SU-DHL-6 (cell line): ENCODE results near the gene LRRC4.

ENCODE experiments used
- H2AFZ ChIP-seq: fragments of 200-600 bp; sonication (generic); 2 replicates; pipeline ENCODE4 v1.6.1; 2014; ENCODE audit warnings: low read depth, mild to moderate bottlenecking, moderate library complexity, mixed read lengths, antibody characterized with exemption, low read length; ENCODE audit not compliant: severe bottlenecking
- H3F3A ChIP-seq: fragments of 200-600 bp; shearing (Covaris generic); 2 replicates; pipeline ENCODE4 v1.6.0; 2016; ENCODE audit warnings: antibody characterized with exemption, mild to moderate bottlenecking; ENCODE audit not compliant: insufficient read depth
- H3K27ac ChIP-seq: fragments of 200-600 bp; sonication (generic); 2 replicates; pipeline ENCODE4 v1.5.1; 2016; ENCODE audit warnings: low read depth, mild to moderate bottlenecking, low read length, moderate library complexity, mixed read lengths
- H3K27me3 ChIP-seq: fragments of 200-600 bp; sonication (generic), shearing (Covaris generic); 2 replicates; pipeline ENCODE4 v1.6.0; 2014; ENCODE audit warnings: mild to moderate bottlenecking, low read length
- H3K36me3 ChIP-seq: fragments of 200-600 bp; sonication (generic); 2 replicates; pipeline ENCODE4 v1.6.1; 2014; ENCODE audit warnings: mild to moderate bottlenecking, low read length, mixed read lengths
- H3K4me2 ChIP-seq: fragments of 300-600, 200-600 bp; shearing (Covaris generic), sonication (generic); 2 replicates; pipeline ENCODE4 v1.6.0; 2014; ENCODE audit warnings: low read length, low read depth, mild to moderate bottlenecking; ENCODE audit not compliant: poor library complexity, severe bottlenecking
- H3K4me3 ChIP-seq: fragments of 200-600 bp; sonication (generic); 2 replicates; pipeline ENCODE4 v1.5.1; 2014; ENCODE audit warnings: antibody characterized with exemption, low read length, mild to moderate bottlenecking, mixed read lengths; ENCODE audit not compliant: insufficient read depth, poor library complexity, severe bottlenecking
- H3K79me2 ChIP-seq: fragments of 200-600 bp; sonication (generic); 2 replicates; pipeline ENCODE4 v1.6.1; 2014; ENCODE audit warnings: mild to moderate bottlenecking, low read length, moderate library complexity; ENCODE audit not compliant: insufficient read depth
- H3K9ac ChIP-seq: fragments of 200-600 bp; sonication (generic); 2 replicates; pipeline ENCODE4 v1.7.0; 2014; ENCODE audit warnings: mild to moderate bottlenecking, low read length
- H3K9me2 ChIP-seq: fragments of 200-600 bp; sonication (generic); replicated peaks from 2 replicates; pipeline ENCODE4 v1.6.1; 2014; ENCODE audit warnings: low read length; ENCODE audit not compliant: insufficient read depth
- H3K9me3 ChIP-seq: fragments of 200-600 bp; sonication (generic); 2 replicates; pipeline ENCODE4 v1.6.1; 2014; ENCODE audit warnings: low read length, mixed read lengths; ENCODE audit not compliant: insufficient read depth
- H4K20me1 ChIP-seq: fragments of 200-600 bp; sonication (generic); 2 replicates; pipeline ENCODE4 v1.6.1; 2014; ENCODE audit warnings: low read depth, mild to moderate bottlenecking, antibody characterized with exemption, low read length, moderate library complexity, mixed read lengths
- EZH2phosphoT487 ChIP-seq: fragments of 200-600 bp; sonication (generic), shearing (Covaris generic); conservative IDR thresholded peaks from 2 replicates; pipeline ENCODE4 v1.6.1; 2018; ENCODE audit warnings: mild to moderate bottlenecking, antibody characterized with exemption, low read length, moderate library complexity, mixed read lengths
- TF ChIP-seq, protein P1 (sequence below): fragments of 200-600 bp; sonication (generic); IDR thresholded peaks from one replicate; pipeline ENCODE4 v1.5.1; 2017; ENCODE audit warnings: antibody characterized with exemption, mild to moderate bottlenecking, low read length, moderate library complexity; ENCODE audit not compliant: insufficient read depth, poor library complexity, severe bottlenecking

The LRRC4 gene

DNA sequence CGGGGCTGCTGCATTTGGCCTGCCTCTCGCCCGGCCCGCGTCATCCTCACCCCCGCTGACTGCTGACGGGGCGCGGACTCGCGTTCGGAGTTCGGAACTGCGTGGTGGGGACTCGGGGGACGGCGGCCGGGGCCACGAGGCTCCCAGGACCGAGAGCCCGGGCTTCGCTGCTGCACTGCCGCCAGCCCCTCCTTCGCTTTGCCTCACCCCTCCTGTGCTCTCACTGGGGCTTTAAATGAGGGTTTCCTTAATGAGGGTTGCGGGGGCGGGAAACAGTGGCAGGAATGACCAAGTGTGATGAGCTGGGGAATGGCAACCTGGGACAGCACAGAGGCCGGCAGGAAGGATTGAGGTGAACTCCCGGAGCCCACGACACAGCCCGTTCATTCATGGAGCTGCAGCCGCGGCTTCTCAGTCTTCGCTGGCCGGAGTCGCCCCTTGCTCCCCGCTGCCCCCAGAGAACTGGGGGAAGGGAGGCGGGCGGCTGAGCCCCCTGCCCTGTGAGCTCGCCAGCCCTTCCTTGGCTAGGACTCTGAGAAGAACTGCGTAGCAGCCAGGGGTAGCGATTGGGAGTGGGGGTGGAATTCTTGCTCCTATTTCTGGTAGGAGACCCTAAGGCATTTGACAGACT lies 1.5 kb upstream of the LRRC4 start:
- H4K20me1 ChIP-seq = 0 out of 2 replicates have a peak, but pooled peaks cover 5% of the 10 kb centered on the region
- no peaks in the 10 kb centered on the region for H3K27me3 ChIP-seq

GRCh38 chr7:128031901-128032604 lies 816 bp upstream of the LRRC4 start:
- Histone ChIP-seq H3K4me3 (peak overlapping the region; percentile 46), H3K27ac (no peak overlapping the region), H3K9me2 (no peaks in the 10 kb centered on the region), H2AFZ (no peak overlapping the region), H3K9ac (peak overlapping the region; percentile 48; the same call in 1 of the 2 replicates), H3K27me3 (no peaks in the 10 kb centered on the region), H3K79me2 (no peaks in the 10 kb centered on the region; the same call in 1 of the 2 replicates), H4K20me1 (0 out of 2 replicates have a peak, but pooled peaks cover 5% of the 10 kb centered on the region), H3K36me3 (no peaks in the 10 kb centered on the region), H3F3A (no peaks in the 10 kb centered on the region), H3K4me2 (peak overlapping the region; percentile 49), H3K9me3 (no peaks in the 10 kb centered on the region)
- TF ChIP-seq, protein P1, sequence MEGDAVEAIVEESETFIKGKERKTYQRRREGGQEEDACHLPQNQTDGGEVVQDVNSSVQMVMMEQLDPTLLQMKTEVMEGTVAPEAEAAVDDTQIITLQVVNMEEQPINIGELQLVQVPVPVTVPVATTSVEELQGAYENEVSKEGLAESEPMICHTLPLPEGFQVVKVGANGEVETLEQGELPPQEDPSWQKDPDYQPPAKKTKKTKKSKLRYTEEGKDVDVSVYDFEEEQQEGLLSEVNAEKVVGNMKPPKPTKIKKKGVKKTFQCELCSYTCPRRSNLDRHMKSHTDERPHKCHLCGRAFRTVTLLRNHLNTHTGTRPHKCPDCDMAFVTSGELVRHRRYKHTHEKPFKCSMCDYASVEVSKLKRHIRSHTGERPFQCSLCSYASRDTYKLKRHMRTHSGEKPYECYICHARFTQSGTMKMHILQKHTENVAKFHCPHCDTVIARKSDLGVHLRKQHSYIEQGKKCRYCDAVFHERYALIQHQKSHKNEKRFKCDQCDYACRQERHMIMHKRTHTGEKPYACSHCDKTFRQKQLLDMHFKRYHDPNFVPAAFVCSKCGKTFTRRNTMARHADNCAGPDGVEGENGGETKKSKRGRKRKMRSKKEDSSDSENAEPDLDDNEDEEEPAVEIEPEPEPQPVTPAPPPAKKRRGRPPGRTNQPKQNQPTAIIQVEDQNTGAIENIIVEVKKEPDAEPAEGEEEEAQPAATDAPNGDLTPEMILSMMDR = no peak
- TF ChIP-seq EZH2phosphoT487 = no peak

More for the DNA sequence above, 1.5 kb upstream of the LRRC4 start:
- H3K4me2 ChIP-seq = no peak overlapping the region
- no peaks in the 10 kb centered on the region for H3F3A ChIP-seq
- no peaks in the 10 kb centered on the region for H3K9me3 ChIP-seq
- H3K9ac ChIP-seq = no peak overlapping the region
- H3K4me3 ChIP-seq = no peak overlapping the region
- no peaks in the 10 kb centered on the region; the same call in 1 of the 2 replicates for H3K79me2 ChIP-seq
- H3K36me3 ChIP-seq = no peaks in the 10 kb centered on the region
- H3K27ac ChIP-seq = no peak overlapping the region
- H3K9me2 ChIP-seq = no peaks in the 10 kb centered on the region
- TF ChIP-seq EZH2phosphoT487 = no peak
- TF ChIP-seq, protein P1 = no peak
- H2AFZ ChIP-seq = no peak overlapping the region

DNA sequence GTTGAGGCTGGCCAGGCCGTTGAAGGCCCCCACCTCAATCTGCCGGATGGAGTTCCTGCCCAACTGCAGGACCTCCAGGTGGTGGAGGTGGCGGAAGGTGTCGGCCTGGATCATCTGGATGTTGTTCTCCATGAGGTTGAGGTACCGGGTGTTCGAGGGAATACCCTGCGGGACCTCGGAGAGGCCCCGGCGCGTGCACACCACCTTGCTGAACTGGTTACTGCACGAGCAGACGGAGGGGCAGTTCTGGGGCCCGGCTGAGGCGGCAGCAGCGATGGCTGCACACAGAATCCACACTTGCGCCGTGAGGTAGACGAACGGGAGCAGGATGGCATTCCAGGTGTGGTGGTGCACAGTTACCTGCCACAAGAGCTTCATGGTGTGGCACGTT lies 979 bp downstream of the LRRC4 start:
- H3K27me3 ChIP-seq = no peaks in the 10 kb centered on the region
- no peaks in the 10 kb centered on the region for H3K36me3 ChIP-seq
- H3K79me2 ChIP-seq = no peaks in the 10 kb centered on the region; the same call in 1 of the 2 replicates
- 0 out of 2 replicates have a peak, but pooled peaks cover 5% of the 10 kb centered on the region for H4K20me1 ChIP-seq
- H3K27ac ChIP-seq = no peak overlapping the region
- no peak for TF ChIP-seq EZH2phosphoT487
- TF ChIP-seq, protein P1 = no peak
- H3K4me2 ChIP-seq = no peak overlapping the region
- no peak overlapping the region for H3K9ac ChIP-seq
- no peak overlapping the region for H2AFZ ChIP-seq
- H3K4me3 ChIP-seq = no peak overlapping the region
- H3K9me2 ChIP-seq = no peaks in the 10 kb centered on the region
- H3F3A ChIP-seq = no peaks in the 10 kb centered on the region
- no peaks in the 10 kb centered on the region for H3K9me3 ChIP-seq
